GM19468 (cell line): ENCODE data around the gene TMUB1.
A peak's percentile ranks its signal among the peaks of the same experiment; 100 is the strongest.

Experiments used
- ATAC-seq: cut with Tn5 transposase; IDR thresholded peaks from one replicate; pipeline ENCODE4 v1.9.1; 2021; ENCODE audit warnings: mild to moderate bottlenecking, moderate library complexity, moderate number of reproducible peaks; ENCODE audit not compliant: unreplicated experiment; ENCODE audit errors: extremely low read depth

TMUB1 gene

DNA sequence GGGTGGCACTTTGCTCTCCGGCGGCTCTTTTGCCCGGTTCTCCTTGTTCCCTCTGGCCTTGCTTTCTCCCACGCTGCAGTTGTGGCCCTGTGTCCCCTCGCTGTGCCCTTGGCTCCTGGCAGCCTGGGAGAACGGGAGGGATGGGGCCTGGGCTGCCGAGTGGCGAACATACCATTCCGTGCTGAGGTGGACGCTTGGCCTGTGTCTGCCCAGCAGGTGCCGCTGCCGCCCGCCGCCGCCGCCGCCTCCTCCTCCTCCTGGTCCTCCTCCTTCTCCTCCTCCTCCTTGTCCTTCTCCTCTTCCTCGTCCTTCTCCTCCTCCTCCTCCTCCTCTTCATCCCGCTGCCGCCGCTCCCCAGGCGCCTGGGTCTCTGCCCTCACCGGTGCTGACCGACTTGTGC is 39.0 kb upstream of the TMUB1 start:
- no peak for ATAC-seq

DNA sequence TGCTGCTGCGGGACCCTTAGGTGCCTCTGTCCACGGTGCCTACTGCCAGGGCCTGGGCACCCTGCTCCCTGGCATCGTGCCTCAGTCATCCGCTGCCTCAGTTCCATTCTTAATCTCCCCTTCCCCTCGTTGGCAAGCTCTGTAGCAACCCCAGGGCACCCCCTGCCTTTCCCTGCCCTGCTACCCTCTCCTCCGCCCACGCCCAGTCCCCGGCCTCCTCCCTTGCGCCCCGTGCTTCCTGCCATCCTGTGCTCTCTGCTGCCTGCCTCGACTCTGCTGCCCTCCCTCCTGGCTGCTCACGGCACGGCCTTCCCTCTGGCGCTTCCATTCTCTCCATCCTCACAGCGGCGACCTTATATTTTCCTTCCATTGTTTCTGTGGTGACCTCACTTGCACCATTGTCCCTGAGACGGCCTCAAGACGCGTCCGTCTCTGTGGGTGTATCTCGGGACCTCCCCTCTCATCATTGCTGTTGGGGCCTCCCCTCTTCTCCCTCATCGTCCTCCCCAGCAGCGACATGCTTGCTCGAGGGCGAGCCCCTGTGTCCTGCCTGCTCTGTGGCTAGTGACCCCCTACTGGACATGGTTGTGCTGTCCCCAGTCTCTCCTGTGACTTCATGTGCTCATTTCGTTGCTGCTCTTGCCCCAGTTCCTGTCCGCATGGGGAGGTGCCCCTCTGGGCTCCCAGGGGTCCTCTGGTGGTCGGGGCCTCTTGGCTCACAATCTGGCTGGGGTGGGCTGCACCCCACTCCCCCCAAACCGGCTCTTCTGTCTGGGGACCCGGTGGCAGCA is 38.3 kb upstream of the TMUB1 start:
- no peak for ATAC-seq

DNA sequence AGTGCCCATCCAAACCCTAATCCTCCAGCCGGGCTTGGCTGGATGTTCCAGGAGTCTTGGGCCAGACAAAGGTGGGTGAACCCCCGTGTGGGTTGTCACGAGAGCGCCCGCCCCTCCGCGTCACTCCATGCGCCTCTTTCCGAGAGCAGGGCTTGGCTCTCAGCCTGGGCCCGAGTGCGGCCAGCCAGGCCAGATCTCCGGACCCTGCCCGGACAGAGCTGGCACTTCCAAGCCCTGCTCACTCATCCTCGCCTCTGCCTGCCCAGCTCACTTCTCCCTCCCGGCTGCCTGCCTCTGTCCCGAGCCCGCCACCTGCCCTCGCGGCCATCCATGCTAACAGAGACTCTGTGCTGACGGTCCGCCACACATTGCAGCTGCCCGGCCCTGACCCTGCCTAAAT is 37.6 kb upstream of the TMUB1 start:
- no peak for ATAC-seq

DNA sequence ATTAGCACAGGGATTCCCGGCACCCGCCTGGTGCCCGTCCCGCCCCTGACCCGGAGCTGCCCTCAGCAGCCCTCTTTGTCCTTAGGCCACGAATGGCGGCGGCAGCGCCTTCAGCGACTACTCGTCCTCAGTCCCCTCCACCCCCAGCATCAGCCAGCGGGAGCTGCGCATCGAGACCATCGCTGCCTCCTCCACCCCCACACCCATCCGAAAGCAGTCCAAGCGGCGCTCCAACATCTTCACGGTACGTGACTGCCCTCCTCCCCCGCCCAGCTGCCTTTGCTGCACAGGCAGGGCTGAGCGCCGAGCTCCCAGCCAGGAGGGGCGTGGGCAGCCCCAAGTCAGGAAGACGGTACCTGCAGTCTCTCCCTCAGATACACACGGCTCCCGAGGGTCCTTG is 36.6 kb upstream of the TMUB1 start:
- ATAC-seq, result no peak

DNA sequence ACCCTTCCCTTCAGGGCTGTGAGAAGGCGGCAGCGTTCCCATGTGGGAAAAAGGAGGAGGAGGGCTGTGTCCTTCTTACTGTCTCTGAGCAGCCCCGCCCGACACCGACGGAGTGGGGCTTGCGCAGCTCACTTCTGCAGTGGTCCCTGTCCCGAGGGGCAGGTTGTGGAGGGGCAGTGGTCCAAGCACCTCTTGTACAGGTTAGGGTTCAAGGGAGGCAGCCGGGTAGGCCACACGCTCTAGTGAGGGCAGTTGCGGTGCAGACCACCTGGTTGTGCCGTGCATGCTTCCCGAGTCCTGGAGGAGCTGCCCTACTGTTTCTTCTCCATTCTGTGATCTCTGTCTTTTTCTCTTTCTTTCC is 35.7 kb upstream of the TMUB1 start:
- ATAC-seq, result no peak

DNA sequence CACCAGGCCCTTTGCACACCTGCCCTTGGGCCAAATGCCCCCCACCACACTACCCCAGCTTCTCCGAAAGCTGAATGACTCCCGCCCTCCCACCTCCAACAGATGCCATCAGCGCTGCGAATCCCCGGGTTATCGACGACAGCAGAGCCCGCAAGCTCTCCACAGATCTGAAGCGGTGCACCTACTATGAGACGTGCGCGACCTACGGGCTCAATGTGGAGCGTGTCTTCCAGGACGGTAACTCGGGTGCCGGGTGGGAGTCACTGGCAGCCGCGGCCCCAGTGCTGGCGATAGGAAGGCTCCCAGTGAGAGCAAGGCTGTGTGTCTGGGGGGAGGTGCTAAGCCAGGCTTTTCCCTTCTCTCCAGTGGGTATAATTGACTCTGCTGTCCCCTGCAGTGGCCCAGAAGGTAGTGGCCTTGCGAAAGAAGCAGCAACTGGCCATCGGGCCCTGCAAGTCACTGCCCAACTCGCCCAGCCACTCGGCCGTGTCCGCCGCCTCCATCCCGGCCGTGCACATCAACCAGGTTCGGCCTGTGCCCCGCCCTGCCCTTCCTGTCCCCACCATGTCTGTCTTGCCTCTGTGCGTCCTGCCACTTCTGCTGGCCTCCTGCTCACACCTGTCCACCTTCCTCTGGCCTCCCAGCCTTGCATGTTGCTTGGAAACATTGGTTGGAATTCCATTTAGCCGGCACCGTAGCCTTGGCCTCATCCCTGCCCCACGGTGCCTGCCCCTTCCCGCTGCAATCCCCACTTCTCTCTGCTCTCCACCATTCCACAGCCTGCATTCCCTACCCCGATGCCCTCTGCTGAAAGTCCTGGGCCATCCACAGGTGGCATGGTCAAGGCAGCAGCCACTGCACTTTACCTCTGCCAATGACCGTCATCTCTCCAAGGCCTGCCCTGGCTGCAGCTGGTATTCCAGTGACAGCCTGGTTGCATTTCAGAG is 35.1 kb upstream of the TMUB1 start:
- no peak for ATAC-seq

DNA sequence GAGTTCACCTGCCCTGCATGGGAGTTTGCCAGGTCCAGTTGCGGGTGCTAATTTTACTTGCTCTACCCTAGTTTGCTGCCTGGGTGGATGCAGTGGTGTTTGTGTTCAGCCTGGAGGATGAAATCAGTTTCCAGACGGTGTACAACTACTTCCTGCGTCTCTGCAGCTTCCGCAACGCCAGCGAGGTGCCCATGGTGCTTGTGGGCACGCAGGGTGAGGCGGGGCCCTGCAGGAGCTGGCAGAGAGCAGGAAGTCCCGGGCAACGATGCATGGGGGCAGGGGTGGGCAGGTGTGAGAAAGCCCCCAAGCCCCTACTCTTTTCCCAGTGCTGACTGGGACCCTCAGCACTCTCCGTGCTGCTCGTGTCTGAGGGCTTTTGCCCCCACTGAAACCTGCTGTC is 34.3 kb upstream of the TMUB1 start:
- no peak for ATAC-seq

DNA sequence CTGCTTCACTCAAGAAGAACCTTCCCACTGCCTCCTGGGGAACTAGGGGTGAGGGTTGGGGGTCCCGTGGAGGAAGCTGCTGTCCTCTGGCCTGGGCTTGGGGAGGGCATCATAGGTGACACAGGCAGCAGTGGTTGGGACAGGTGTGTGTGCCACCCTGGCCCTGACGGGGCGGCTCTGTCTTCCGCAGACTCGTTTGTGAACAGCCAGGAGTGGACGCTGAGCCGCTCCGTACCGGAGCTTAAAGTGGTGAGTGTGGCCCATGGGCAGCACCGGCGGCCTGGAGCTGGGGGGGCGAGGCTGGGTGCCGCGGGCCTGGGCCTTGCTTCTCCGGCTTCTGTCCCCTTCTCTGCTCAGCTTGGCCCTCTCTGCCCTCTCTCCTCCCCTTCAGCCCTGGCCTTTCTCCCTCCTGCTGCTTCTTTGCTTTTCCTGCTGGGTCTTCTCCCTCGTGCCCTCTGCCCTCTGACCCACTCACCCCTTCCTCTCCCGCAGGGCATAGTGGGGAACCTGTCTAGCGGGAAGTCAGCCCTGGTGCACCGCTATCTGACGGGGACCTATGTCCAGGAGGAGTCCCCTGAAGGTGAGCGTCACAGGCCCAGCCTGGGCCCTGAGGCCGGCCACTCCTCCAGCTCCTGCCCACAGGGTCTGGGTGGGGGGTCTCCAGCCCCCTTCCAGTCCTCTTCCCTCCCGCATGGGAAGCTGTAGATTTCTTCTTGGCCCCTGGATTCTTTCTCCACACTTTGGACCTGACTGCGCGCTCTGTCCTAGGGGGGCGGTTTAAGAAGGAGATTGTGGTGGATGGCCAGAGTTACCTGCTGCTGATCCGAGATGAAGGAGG is 33.5 kb upstream of the TMUB1 start:
- no peak for ATAC-seq

DNA sequence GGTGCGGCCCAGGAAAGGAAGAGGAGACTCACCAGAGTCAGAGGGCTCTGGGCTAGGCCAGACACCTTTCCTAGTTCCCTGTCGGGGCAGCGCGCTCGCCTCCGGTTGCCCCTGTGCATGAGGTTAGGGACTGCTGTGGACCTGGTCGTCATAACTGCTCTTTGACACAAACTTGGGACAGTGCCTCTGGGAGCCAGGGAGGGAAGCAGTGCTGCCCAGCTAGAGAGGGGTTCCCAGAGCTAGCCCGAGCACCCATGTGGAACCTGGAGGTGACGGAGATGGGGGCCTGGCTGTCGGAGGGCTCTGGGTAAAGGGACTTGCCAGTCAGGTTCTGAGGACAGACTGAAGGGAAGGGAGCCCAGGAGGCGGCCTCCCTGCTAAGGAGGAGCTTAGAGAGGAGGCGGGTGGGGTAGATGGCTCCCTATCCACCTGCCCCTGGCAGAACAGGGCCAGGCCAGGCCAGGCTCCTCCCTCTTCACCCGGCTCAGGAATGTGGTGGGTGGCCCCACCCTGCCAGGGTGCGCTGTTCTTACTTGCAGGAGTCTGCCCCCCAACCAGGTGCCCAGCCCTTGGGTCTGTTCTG is 32.6 kb upstream of the TMUB1 start:
- no peak for ATAC-seq

DNA sequence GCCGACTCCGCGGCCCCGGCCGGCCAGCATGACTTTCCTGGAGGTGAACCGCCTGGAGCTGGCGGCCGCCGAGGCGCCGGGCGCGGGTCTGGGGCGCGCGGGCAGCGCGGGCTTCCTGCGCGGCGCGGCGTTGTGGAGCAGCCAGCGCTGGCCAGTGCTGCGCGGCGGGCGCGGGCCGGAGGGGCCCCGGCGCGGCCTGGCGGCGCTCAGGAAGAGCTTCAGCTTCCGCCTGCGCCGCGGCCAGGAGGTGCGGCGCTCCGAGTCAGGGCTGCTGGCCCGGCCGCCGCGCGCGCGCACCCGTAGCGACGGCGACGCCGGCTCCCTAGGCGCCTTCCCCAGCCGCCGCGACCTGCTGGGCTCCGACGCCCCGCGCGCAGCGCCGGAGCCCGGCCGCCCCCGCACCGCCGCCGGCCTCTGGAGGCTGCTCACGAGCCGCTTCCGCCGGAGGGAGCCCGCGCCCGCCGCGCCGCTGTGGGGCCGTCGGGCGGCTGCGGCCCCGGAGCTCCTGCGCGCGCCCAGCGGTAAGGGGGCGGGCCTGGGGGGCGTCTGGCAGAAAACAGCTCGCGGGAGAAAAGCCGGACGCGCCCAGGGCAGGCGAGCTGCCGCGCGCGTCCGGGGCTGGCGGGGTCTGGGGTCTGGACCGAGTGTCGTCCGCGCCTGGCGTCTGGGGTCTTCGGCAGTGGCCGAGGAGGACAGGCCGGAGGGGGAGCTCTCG is 32.0 kb upstream of the TMUB1 start:
- ATAC-seq, result no peak

DNA sequence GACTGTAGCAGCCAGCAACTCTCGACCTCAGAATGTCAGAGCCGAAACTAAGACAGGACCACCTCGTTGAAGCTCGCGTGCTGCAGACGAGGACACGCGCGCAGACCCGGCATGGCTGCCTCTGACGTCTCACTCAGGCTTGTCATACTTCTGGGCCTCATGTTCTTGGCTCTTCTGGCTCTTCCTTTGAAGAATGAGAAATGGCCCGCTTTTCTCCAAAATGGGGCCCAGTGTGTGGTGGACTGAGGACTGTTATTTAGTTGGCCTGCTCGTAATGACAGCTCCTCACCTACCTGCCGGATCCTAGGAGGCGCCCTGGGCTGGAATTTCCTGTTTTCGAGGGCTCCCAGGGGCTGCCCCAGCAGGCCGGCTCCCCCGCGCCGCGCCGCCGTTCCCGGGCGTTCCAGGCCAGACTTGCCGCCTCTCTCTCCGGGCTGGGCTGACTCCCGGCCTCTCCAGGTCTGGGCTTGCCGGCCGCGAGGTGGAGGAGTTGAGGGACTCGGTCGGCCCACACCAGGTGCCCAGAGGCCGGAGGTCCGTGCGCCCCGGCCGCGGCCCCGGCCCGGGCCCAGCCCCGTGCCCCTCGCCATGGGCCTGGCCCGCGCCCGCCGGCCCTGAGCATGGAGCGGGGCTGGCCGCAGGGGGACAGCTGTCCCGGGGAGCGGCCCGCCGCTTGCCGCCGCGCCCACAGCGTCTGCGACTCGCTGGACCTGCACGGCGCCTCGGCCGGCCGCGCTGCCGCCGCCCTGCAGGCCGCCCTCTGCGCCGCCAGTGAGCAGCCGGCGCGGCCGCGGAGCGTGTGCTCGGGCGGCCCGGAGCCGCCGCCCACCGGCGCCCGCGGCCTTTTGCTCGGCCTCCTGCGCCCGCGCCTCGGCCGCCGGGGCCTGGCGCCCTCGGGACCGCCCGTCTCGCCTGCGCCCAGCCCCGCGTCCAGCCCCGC is 31.1 kb upstream of the TMUB1 start:
- ATAC-seq, result no peak

DNA sequence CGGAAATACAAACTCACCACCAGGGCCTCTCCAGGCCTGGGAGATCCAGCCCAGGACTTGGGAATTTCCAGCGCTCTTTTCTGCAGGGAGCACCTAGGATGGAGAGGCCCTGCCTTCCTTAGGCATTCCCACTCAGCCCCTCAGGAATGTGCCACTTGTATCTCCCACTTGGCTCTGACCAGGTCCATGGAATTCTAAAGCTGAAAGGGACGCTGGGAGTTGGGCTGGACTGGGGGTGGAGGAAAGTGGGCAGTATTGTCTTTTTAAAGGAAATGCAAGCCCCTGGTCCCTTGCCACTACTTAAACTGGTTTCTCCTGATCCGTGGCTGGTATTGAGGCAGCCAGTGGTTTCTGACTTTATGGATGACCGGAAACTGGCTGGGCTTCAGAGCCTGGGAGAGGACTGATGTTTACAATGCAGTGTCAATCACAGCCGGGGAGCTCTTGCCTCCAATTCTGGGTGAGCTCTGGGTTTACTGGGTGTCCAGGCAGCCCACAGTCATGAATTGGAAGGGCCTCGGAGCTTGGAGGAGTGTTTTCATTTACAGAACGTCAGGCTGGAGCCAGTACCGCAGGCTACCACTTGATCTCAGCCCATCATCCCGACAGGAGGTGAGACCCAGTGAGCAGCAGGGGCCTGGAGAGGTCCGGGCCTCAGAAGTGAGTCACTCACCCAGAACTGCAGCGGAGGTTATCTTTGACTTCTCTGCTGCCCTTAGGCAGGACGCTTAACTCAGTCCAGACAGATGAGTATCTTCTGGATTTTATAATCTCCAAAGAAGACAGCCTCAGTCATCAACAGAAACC is 30.3 kb upstream of the TMUB1 start:
- ATAC-seq, result no peak

DNA sequence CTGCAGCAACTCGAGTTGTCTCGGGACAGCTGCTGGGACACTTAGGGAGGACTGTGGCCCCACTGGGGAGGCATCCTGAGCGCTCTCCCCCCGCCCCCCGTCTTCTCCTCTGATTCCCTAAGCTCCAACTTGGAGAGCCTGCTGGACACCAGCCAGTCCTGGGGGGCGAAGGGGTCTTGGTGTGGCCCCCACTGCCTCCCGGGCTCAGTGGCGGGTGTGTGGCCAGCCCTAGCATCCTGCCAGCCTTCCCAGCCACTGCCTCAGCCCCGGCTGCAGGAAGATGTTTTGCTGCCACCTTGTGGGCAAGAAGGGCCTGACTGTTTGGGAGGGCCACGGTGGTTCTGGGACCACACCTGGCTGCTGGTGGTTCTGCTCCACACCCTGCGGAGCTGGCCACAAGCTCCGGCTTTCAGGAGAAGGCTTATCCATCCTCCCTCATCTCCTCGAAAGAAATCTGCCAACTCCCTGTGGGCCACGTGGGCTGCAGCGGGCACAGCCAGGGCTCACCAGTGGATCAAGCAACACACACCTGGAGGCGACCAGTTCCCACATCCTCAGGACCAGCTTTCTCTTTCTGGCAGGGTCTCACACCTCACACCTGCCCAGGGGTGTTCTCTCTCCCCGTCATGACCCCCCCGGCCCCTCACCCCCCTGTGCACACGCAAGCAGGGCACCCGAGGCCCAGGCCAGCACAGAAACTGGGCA is 27.8 kb upstream of the TMUB1 start:
- ATAC-seq, result peak; percentile 90

DNA sequence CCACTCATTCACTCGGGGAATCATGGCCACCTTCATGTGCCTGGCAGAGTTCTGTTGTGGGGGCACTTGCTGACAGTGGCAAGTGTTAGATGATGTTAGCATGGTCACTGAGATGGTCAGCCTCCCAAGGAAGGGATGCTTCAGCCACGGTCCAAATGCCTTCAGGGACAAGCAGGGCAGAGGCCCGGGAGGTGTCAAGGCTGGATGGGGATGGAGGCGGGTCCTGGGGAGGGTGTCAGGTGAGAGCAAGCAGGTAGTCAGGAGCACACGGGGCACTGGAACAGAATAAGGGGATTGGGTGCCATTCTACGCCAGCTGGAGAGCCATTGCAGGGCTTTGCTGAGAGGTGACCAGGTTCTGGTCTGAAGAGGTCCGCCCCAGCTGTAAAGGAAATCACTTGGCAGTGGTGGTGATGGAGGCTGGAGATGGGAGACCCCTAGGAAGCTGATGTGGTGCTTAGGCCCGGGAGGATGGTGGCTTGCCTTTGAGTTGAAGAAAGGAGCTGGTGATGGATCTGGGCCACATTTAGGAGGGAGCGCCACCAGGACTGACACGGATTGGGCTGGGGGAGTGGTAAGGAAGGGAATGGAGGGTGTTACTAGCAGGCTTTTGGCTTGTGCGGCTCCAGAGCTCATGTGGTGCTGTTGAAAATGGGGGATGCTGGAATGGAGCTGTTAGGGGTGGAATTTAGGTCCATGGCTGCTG is 27.1 kb upstream of the TMUB1 start:
- no peak for ATAC-seq

DNA sequence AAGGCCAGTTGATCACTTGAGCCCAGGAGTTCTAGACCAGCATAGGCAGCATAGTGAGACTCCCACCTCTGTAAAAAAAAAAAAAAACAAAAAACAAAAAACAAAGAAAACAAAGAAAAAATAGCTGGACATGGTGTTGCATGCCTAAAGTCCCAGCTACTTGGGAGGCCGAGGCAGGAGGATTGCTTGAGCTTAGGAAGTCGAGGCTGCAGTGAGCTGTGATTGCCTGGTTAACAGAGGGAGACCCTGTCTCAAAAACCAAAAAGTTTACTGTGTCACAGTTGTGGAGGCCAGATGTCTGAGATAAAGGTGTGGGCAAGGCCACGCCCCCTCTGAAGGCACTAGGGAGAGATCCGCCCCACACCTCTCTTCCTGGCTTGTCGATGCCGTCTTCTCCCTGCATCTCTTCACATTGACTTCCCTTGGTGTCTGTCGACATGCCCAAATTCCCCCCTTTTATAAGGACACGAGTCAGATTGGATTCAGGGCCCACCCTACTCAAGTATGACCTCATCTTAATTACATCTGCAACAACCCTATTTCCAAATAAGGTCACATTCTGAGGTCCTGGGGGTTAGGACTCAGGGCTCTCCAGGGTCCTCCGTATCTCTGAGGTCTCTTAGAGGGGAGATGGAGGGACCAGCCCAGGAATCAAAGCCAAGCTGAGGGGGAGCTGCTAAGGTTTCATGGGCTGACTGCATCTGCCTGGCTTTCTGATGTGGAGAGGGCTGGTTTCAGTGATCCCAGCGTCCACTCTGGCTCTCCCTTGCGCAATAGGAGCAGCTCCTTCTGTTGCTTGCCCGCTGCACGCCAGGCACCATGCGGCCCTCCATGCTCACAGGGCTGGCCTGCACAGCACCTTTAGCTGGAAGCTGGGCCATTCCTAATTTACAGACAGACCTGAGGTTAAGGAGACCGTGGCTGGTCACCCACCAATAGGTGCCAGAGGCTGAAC is 26.1 kb upstream of the TMUB1 start:
- no peak for ATAC-seq
